GM18867 (cell line): Measurements from ENCODE around the gene CLDN16.

Experiments used
- ATAC-seq: cut with Tn5 transposase; IDR thresholded peaks from one replicate; pipeline ENCODE4 v1.9.1; 2021; ENCODE audit warnings: mild to moderate bottlenecking, moderate library complexity; ENCODE audit not compliant: unreplicated experiment

The CLDN16 gene

DNA sequence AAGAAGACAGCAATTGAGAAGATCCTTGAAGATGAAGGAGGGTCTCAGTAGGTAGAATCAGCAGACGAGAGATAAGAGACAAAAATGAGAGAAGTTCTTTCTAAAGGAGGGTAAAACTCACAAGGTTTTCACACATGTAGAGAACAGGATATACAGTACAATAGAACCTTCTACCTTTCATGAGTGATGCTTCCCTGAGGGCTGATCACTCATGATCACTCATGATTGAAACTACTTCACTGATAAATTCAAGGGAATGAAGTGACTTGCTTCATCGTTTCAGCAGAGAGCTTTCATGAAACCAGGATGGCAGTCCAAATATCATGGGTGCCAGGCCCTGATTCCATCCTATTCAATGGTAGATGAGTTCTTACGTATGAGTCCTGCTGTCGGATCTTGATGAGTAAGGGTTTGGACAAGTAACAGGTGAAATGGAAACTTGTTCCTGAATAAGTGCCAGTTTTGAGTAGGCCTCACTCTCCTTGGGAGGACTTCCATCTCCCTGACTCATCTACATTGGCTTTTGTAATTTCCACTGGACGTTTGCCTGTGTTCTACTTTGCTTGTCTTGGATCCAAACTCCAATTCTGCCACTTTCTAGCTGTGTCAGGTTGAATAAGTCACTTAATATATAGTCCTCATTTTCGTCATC lies 9.6 kb upstream of the CLDN16 start:
- ATAC-seq, result no peak

DNA sequence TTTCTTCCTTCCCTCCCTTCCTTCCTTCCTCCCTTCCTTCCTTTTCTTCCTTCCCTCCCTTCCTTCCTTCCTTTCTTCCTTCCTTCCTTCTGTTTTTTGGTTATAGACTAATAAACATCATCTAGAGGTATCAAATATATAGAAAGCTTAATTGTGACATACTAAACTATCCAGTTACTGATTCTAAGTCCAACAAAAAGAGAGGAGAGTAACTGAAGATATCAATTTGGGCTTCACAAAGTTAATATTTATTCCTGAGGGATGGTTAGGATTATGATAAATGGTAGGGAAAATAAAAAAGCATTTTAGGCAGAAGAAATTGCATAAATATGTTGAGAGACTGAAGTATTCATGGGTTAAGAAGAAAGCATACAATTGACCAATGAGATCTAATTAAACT lies 7.8 kb upstream of the CLDN16 start:
- ATAC-seq, result no peak

DNA sequence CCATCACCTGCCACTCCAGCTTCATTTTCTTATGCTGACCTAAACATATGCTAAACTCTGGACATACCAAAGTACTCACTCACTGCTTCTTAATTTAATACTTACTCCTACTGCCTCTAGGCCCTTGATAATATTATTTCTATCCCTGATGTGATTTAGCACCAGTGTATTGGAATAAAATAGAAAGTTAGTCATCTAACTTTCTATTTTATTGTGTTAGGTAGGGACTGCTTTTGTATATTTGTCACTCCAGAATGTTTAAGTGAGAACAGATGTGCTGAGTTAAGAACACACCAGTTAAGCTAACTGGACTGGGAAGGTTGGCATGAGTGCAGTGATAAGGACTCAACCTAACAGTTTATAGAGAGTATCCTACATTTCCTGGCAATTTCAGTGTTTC lies 6.5 kb upstream of the CLDN16 start:
- ATAC-seq, result no peak

DNA sequence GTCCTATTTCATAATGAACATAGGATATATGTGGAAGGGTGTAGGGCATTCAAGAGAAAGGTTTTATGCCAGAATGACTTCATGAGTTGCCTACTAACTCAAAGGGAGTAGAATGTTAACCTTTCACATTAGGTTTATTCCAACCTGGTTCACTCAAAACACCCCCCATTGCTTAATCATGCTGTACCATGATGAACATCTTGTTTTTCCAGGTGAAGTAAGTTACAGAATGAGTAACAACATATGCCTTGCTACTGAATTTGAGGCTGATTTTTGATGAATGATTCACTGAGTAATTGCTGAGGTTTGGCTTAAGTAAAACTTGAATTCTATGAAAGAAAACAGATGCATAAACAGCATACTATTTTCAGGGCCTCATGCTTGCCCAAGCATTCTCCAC lies 5.9 kb upstream of the CLDN16 start:
- no peak for ATAC-seq

DNA sequence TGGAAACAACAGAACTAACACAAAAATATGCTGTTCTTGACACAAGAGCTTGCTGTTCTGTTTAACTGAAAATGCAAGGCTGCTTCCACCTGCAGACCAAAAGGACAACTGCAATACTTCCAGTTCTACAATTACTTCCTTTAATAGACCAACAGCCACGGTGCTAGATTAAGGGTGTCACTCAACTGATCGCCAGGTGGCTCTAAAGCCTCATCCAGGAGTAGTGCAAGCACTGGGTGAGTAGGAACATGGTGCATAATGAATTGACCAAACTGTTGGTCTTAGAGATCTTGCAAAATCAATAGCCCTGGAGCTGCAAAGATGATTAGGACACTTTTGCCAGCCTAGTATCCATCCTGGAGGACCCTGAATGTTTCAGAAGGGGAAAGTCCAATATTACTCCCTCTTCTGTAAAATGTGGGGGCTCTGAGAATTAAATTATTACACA lies 3.6 kb upstream of the CLDN16 start:
- ATAC-seq, result peak; percentile 98

DNA sequence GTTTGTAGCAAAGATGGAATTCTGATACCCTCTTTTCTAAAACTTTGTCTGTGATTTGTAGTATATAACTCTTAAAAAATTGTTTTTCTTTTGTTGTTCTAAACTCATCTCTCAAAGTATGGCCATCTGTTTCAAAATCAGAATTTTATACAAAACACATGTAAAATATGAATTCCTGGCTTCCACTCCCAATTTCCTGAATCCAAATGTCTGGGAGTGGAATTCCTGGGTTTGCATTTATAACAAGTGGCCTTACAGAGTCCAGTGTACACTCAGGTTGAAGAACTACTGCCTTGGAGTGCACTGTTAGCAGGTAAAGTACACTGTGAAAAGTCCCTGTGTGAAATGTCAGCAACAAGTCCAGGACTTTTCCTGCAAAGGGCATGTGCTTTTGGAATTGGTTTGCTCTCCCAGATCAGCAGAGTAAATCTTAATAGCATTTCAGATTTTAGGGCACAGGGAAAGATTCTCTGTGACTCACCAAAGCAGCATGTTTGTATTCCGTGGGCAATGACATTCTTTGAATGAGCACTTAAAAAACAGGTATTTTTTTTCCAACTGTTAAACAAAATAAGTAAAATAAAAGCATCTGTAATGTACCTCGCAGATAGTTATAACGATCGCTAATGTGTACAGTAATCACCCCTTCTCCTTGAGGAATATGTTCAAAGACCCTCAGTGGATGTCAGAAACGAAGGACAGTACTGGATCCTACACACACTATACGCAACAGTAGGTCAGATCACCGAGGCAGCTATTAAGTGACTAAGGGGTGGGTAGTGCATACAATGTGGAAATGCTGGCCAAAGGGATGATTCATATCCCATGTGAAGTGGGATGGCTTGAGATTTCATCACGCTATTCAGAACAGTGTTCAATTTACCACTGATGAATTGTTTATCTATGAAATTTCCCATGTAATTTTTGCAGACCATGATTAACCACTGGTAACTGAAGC lies 2.0 kb upstream of the CLDN16 start:
- no peak for ATAC-seq

DNA sequence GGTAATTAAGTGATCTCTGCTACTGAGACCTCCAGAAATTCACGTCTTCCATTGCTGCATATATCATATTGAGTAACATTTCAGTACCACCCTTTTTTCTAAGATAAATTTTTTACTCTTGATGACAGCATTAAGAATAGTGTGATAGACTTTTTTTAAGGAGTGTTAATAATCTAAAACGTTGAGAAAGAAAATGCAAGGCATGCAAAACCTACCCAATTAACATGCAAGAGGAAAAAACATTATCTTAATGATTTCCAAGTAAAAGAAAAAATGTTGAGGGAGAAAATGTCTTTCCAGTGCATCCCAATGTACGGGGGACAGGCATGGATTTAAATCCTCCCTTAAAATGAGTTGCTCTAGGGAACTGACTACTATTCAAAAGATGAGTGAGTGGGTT lies 740 bp downstream of the CLDN16 start:
- ATAC-seq, result no peak

DNA sequence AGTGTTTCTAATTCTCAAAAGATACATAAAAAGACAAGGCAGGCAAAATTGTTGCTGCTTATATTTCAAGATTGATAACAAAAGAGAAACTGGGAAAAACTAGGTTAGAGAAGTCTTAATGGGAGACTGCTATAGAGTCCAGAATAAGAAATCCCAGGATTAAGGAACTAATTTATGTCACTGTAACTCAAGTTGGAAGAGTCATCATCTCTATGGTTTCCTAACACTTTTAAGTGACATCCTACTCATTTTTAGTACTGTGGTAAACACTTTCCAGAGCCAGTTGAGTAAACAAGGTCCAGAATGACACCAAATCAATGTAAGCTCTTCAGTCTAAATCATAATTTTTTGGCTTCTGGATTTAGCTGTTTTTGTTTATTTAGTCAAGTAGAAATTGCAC lies 8.0 kb downstream of the CLDN16 start:
- ATAC-seq, result no peak

DNA sequence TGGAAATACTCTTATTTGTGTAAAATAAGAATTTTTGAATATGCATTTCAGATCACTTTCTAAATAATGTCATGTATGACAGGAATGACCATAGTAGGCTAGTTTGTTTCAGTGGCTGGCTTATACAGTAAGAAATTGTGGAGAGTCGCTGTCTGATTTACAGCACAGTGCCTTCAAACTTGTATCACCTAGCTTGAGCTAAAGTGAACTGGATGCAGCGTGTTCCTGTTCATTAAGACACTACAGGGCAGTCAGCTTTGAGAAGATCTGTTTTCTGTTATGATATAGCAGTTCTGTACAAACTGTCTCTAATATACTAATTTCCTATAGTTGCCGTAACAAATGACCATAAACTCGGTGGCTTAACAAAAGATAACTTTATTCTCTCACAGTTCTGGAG lies 9.9 kb downstream of the CLDN16 start:
- ATAC-seq, result no peak

DNA sequence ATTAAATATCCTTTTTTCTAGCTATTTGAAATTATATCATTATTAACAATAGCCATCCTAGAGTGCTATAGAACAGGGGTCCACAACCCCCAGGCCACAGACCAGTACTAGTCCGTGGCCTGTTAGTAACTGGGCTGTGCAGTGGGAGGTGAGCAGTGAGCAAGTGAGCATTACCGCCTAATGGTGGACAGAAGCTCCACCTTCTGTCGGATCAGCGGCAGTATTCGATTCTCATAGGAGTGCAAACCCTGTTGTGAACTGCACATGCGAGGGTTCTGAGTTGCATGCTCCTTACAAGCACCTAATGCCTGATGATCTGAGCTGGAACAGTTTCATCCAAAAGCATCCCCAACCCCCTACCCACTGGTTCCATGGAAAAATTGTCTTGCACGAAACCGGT lies 11.7 kb downstream of the CLDN16 start:
- no peak for ATAC-seq

DNA sequence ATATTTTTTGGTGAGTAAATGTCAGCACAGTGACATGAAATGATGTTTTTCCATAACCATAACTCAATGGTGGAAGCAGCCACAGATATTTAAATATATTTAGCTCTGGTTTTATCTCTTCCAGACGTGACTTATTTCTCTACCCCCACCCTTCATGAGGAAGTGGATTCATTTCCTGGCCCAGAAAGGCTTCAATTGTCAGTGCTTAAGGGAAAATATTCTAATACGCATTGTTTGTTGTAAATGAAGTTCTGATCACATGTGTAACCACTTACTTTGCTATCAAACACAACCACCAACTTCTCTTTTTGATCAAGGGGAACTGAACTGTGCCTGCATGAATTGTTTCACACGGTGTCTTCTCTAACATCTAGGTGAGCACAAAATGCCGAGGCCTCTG lies 14.0 kb downstream of the CLDN16 start:
- ATAC-seq, result no peak

DNA sequence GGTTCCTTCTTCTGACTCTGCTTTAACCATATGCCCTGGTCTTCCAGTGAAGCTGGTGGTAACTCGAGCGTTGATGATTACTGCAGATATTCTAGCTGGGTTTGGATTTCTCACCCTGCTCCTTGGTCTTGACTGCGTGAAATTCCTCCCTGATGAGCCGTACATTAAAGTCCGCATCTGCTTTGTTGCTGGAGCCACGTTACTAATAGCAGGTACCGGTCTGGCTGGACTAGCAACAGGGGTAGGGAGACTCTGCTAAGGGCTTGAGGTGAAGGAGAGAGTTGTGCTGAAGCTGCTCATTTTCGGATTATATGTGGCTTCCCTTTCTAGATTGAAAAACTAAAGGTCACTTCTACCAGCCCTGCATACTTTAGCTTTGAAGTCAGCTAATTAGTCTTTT lies 16.8 kb downstream of the CLDN16 start:
- no peak for ATAC-seq

DNA sequence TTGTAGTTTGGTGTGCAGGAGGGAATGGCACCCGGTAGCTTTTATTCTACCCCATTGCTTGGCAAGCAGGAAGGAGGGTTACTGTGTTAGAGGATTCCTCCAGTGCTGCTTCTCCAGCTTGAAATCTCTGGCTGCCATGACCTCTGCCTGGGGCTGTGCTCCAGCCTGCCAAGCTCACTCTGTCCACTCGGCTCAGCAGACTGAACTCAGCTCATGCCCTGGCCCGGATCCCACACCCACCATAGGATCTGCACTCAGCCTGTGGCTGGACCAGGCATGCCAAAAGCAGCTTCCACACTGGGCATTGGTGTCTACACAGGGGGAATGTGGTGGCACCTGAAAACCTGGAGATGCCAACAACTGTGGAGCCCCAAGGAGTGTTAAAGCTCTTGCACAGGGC lies 26.3 kb downstream of the CLDN16 start:
- ATAC-seq, result no peak

DNA sequence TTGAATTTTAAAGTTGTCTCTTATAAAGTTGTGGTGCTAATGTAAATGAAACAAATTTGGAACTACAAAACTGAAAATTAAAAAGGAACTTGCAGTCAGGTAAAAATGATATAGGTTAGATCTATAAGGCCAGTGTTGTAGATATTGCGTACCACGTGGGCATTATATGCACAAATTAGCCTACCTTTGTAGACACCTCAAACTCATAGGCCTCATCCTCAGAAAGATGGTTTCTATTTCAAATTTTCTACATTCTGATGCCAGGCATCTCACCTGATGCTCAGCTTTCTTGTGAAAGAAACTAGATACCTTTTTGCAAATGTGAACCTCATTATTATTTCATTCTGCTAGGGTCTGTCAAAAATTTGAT lies 36.1 kb downstream of the CLDN16 start:
- peak; percentile 20 for ATAC-seq

DNA sequence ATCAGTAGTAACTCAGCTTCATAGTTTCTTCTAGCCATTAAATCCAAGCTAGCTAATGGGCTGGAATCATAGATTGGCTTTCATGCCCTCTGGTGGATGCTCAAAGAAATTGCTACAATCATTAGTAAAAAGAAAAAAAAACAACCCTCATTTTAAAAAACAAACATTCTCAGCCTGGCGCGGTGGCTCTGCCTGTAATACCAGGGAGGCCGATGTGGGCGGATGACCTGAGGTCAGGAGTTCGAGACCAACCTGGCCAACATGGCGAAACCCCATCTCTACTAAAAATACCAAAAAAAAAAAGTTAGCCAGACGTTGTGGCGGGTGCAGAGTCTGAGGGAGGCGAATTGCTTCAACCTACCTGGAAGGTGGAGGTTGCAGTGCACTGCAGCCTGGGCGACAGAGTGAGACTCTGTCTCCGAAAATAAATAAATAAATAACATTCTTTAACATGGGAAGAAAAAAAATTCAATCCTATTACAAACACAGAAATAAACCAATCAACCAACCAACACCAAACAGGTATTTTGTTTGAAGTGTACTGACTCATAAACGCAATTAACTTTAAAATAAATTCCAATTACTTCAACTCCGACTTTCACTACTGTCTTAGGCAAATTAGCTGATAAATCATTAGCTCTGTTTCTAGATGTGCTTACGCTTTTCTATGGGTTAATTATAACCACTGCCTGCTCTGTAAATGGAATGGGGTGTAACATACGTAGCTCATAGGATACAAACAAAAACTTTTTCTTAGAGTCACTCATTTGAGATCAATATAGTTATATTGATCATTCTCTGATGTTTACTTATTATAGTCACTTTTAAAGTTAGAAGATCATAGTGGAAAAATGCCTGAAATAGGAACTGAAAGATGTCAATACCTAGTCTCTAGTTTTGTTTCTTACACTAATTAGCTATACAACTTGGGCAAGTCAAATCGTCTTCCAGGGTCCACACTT lies 36.8 kb downstream of the CLDN16 start:
- ATAC-seq, result peak; percentile 68

DNA sequence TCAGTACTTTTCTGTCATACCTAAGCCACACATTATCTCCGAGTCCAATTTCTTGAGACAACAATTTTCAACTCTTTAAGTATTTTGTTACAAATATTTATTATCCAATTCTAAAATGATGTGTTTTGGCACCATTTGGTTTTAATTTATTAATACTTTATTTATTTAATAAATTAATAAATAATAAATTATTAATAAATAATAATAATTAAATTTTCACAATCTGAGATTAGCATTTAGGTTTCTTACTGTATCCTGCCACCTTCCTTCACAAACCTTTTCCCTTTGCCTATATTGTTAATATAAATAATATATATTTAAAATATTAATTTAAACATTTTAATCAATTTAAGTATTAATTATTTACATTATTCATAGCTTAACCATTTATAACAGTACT lies 37.9 kb downstream of the CLDN16 start:
- no peak for ATAC-seq

DNA sequence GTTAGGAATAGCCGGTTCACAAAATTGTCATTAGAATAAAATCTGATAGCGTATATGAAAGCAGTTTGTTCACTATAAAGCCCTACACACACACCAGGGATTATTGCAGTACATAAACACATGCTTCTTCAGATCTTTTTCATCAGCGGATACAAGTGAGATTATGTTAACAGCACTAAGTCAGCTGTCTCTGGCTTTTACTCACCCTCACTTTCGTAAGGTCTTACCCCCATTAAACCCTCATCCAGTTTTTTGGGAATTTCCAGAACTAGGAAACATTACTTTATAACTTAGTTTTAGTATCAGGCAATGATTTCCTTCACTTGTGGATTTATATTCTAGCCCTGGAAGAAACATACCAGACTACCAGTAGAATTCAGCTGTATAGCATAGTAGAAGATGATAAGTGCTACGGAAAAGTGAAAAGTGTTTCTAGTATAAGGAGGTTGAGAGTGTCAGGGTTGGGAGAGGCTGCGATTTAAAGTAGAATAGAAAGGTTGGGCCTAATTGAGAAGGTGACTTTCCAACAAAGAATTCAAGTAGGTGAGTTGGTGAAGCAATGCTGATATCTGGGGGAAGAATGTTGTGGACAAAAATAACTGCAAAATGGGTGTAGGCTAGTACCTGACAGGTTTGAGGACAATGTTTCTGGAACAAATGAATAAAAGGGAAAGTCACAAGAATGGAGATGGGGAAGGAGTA lies 39.0 kb downstream of the CLDN16 start:
- no peak for ATAC-seq

DNA sequence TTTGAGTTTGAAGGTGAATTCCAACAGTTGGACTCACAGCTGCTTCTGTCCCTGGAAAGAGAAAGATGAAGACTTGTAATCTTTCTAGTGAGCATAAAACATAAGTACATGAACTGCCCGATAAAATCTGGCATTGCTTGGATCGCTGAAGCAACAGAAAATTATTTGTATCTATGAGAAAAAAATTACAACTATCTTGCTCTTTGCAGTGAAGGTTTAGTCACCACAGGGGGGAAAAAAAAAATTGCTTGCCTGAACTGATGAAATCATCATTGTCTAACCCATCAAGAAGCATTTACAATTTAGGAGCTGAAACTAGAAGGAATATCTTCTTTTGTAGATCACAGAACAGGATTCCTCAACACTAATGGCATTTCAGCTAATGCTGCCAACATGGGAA lies 41.7 kb downstream of the CLDN16 start:
- no peak for ATAC-seq

DNA sequence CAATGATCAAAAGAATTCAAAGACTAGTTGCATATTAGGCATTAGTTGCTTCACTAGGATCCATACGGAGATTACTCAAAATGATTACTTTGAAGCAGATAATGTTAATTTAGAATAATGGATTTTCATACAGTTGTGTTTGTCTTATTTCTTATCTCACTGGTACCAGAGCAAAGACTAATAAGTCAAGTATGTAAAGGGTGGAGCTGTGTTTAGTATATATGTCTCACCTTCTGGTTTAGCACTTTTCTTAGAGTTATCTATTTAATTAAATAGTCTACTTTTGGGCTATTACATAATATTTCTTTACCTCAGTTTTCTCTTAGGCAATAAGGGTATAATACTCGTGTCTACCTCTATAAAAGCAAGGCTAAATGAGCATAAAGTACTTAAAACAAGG lies 42.9 kb downstream of the CLDN16 start:
- ATAC-seq, result no peak

DNA sequence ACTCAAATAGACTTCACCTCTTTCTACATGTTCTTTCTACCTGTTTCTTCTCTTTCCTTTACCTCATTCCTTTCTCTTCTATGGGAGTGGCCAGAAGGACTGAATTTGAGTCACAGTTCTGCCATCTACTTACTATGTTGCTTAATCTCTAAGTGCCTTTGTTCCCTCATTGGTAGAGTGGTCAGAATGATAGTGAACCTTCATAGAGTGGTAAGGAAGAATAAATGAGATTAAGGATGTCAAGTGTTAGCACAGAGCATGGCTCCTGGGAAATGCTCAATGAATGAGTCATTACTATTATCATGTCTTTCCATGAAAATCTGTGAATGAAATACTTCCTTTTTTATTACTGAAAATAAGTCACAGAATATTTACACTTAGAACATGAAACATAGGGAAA lies 44.3 kb downstream of the CLDN16 start:
- ATAC-seq, result no peak

DNA sequence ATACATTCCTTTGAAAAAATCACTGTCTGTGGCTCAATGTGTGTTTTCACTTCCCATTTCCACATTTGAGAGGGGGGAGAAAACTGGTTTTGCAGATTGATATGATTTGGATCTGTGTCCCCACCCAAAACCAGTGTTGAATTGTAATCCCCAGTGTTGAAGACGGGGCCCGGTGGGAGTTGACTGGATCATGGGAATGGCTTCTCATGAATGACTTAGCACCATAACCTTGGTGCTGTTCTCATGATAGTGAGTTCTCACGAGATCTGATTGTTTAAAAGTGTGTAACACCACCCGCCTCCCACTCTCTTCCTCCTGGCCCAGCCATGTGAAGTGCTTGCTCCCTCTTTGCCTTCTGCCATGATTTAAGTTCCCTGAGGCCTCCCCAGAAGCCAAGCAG lies 45.7 kb downstream of the CLDN16 start:
- no peak for ATAC-seq
